Mesendoderm (in vitro differentiated cells): ENCODE measurements around the gene ALG1L2.
"Not testable (repeated sequence)": the region's sequence is repeated elsewhere in the genome, so short reads cannot be mapped to it uniquely, and the experiment has no call there.

ENCODE experiments used
- DNase-seq: peaks from one replicate; pipeline ENCODE4 v3.0.0; 2013
- H2AK5ac ChIP-seq: 2 replicates; pipeline ENCODE4 v1.6.1; 2013; ENCODE audit warnings: low read length, inconsistent platforms
- H2BK120ac ChIP-seq: 2 replicates; pipeline ENCODE4 v1.6.1; 2013; ENCODE audit warnings: low read depth, mild to moderate bottlenecking, low read length, moderate library complexity, mixed read lengths
- H2BK15ac ChIP-seq: replicated peaks from 2 replicates; pipeline ENCODE4 v1.6.1; 2013; ENCODE audit warnings: low read depth, mild to moderate bottlenecking, moderate library complexity
- H2BK5ac ChIP-seq: 2 replicates; pipeline ENCODE4 v1.6.1; 2013; ENCODE audit warnings: low read length, inconsistent platforms
- H3K18ac ChIP-seq: 2 replicates; pipeline ENCODE4 v1.6.1; 2013; ENCODE audit warnings: mild to moderate bottlenecking, low read length, mixed read lengths
- H3K23ac ChIP-seq: one replicate; pipeline ENCODE4 v1.6.1; 2013; ENCODE audit warnings: low read length
- H3K27ac ChIP-seq: 2 replicates; pipeline ENCODE4 v1.5.1; 2013; ENCODE audit warnings: low read depth, mild to moderate bottlenecking, inconsistent platforms, low read length, moderate library complexity
- H3K27me3 ChIP-seq: 2 replicates; pipeline ENCODE4 v1.6.1; 2013; ENCODE audit warnings: low read length, control low read depth, mild to moderate bottlenecking, inconsistent platforms; ENCODE audit not compliant: insufficient read depth, poor library complexity
- H3K36me3 ChIP-seq: 2 replicates; pipeline ENCODE4 v1.6.1; 2013; ENCODE audit warnings: low read length, inconsistent platforms; ENCODE audit not compliant: control insufficient read depth, insufficient read depth
- H3K4ac ChIP-seq: one replicate; pipeline ENCODE4 v1.6.1; 2013; ENCODE audit warnings: low read depth, mild to moderate bottlenecking, low read length, moderate library complexity
- H3K4me1 ChIP-seq: 2 replicates; pipeline ENCODE4 v1.6.1; 2013; ENCODE audit warnings: low read depth, low read length, inconsistent platforms; ENCODE audit not compliant: control insufficient read depth
- H3K4me2 ChIP-seq: 2 replicates; pipeline ENCODE4 v1.6.1; 2013; ENCODE audit warnings: low read length
- H3K4me3 ChIP-seq: 2 replicates; pipeline ENCODE4 v1.5.1; 2013; ENCODE audit warnings: mild to moderate bottlenecking, low read length
- H3K56ac ChIP-seq: one replicate; pipeline ENCODE4 v1.6.1; 2013; ENCODE audit warnings: low read length
- H3K79me1 ChIP-seq: 2 replicates; pipeline ENCODE4 v1.6.1; 2013; ENCODE audit warnings: low read length, inconsistent platforms
- H3K79me2 ChIP-seq: 2 replicates; pipeline ENCODE4 v1.6.1; 2013; ENCODE audit warnings: mild to moderate bottlenecking, low read length; ENCODE audit not compliant: control insufficient read depth, insufficient read depth
- H3K9ac ChIP-seq: 2 replicates; pipeline ENCODE4 v1.6.1; 2013; ENCODE audit warnings: low read length, inconsistent platforms
- H4K5ac ChIP-seq: one replicate; pipeline ENCODE4 v1.6.1; 2013; ENCODE audit warnings: low read length
- H4K8ac ChIP-seq: one replicate; pipeline ENCODE4 v1.6.1; 2013; ENCODE audit warnings: low read depth, mild to moderate bottlenecking, control low read depth, low read length, moderate library complexity
- WGBS: extraction: QIAGEN DNeasy Blood & Tissue Kit; methylation state at CpG from one replicate; pipeline ENCODE4 v1.1.7; 2013; ENCODE audit warnings: low lambda C conversion rate, missing lambda C conversion rate; ENCODE audit not compliant: insufficient coverage; ENCODE audit errors: extremely low coverage; 5-methylcytosine and 5-hydroxymethylcytosine counted together

Gene ALG1L2

GRCh38 chr3:130088061-130088460 lies 6.4 kb downstream of the ALG1L2 start:
- no peak overlapping the region for H3K9ac ChIP-seq
- H3K18ac ChIP-seq: no peak overlapping the region
- no peak overlapping the region for H2AK5ac ChIP-seq
- H4K8ac ChIP-seq: no peak overlapping the region
- H3K79me1 ChIP-seq: no peaks in the 10 kb centered on the region
- H2BK5ac ChIP-seq: no peak overlapping the region
- no peak overlapping the region for H3K4me3 ChIP-seq
- H3K4ac ChIP-seq: no peak overlapping the region
- DNase-seq: no peak
- H4K5ac ChIP-seq: no peak overlapping the region
- no peaks in the 10 kb centered on the region for H3K79me2 ChIP-seq
- no peak overlapping the region for H3K56ac ChIP-seq
- no peak overlapping the region for H3K23ac ChIP-seq
- no peaks in the 10 kb centered on the region for H3K27me3 ChIP-seq
- no peaks in the 10 kb centered on the region for H3K36me3 ChIP-seq
- H2BK120ac ChIP-seq: no peak overlapping the region
- no peak overlapping the region for H2BK15ac ChIP-seq
- WGBS: no CpG with 5 or more reads among the region's 4 CpGs
- H3K27ac ChIP-seq: no peak overlapping the region
- H3K4me2 ChIP-seq: no peak overlapping the region
- no peaks in the 10 kb centered on the region for H3K4me1 ChIP-seq

GRCh38 chr3:130090681-130091080 lies 9.1 kb downstream of the ALG1L2 start:
- not testable (repeated sequence) for H4K8ac ChIP-seq, H3K18ac ChIP-seq, H3K4ac ChIP-seq, H2AK5ac ChIP-seq, H3K27me3 ChIP-seq, H3K4me1 ChIP-seq, H3K79me2 ChIP-seq, H3K4me3 ChIP-seq, H4K5ac ChIP-seq, H3K23ac ChIP-seq, H2BK120ac ChIP-seq, H2BK15ac ChIP-seq, H3K4me2 ChIP-seq, H3K36me3 ChIP-seq, H3K79me1 ChIP-seq, H3K56ac ChIP-seq, H3K9ac ChIP-seq, H3K27ac ChIP-seq, H2BK5ac ChIP-seq
- DNase-seq: peak; percentile 45
- no CpG with 5 or more reads among the region's 3 CpGs for WGBS

GRCh38 chr3:130091958-130092357 lies 10.3 kb downstream of the ALG1L2 start:
- DNase-seq: no peak
- no peak overlapping the region for H2BK15ac ChIP-seq
- no CpG with 5 or more reads among the region's 14 CpGs for WGBS
- no peak overlapping the region for H3K4me2 ChIP-seq
- no peaks in the 10 kb centered on the region for H3K79me1 ChIP-seq
- no peak overlapping the region for H3K4me3 ChIP-seq
- H3K56ac ChIP-seq: no peak overlapping the region
- no peaks in the 10 kb centered on the region for H3K4me1 ChIP-seq
- H3K79me2 ChIP-seq: no peaks in the 10 kb centered on the region
- no peaks in the 10 kb centered on the region for H3K27me3 ChIP-seq
- no peak overlapping the region for H2AK5ac ChIP-seq
- no peak overlapping the region for H3K23ac ChIP-seq
- H3K4ac ChIP-seq: no peak overlapping the region
- no peak overlapping the region for H2BK120ac ChIP-seq
- no peak overlapping the region for H3K18ac ChIP-seq
- no peak overlapping the region for H3K27ac ChIP-seq
- H2BK5ac ChIP-seq: no peak overlapping the region
- H4K5ac ChIP-seq: no peak overlapping the region
- no peaks in the 10 kb centered on the region for H3K36me3 ChIP-seq
- no peak overlapping the region for H4K8ac ChIP-seq
- no peak overlapping the region for H3K9ac ChIP-seq

- Histone ChIP-seq H2BK120ac (no peak overlapping the region), H3K56ac (no peak overlapping the region), H2AK5ac (no peak overlapping the region), H4K8ac (no peak overlapping the region), H3K36me3 (no peaks in the 10 kb centered on the region), H3K79me2 (no peaks in the 10 kb centered on the region), H3K27me3 (no peaks in the 10 kb centered on the region), H3K9ac (no peak overlapping the region), H3K4me2 (no peak overlapping the region), H3K79me1 (no peaks in the 10 kb centered on the region), H3K4me1 (no peaks in the 10 kb centered on the region), H2BK15ac (no peak overlapping the region), H4K5ac (no peak overlapping the region), H2BK5ac (no peak overlapping the region), H3K18ac (no peak overlapping the region), H3K4me3 (no peak overlapping the region), H3K27ac (no peak overlapping the region), H3K23ac (no peak overlapping the region), H3K4ac (peak overlapping the region; percentile 40)
- peak; percentile 49 for DNase-seq
- no CpG with 5 or more reads among the region's 16 CpGs for WGBS
Observed at GRCh38 chr3:130093741-130094391, 12.2 kb downstream of the ALG1L2 start.

GRCh38 chr3:130094491-130094941 lies 12.9 kb downstream of the ALG1L2 start:
- not testable (repeated sequence) for H3K27ac ChIP-seq, H4K8ac ChIP-seq, H3K4me3 ChIP-seq, H3K4me2 ChIP-seq, H3K18ac ChIP-seq, H3K27me3 ChIP-seq, H3K36me3 ChIP-seq, H2BK15ac ChIP-seq, H3K79me1 ChIP-seq, H3K9ac ChIP-seq, H3K23ac ChIP-seq, H2BK5ac ChIP-seq, H2AK5ac ChIP-seq, H2BK120ac ChIP-seq, H3K4ac ChIP-seq, H4K5ac ChIP-seq, H3K79me2 ChIP-seq, H3K4me1 ChIP-seq
- peak; percentile 16 for DNase-seq
- peak overlapping the region; percentile 6 for H3K56ac ChIP-seq
- no CpG with 5 or more reads among the region's 11 CpGs for WGBS

GRCh38 chr3:130095858-130096257 lies 14.2 kb downstream of the ALG1L2 start:
- H2BK15ac ChIP-seq: not testable (repeated sequence)

More at GRCh38 chr3:130095858-130096257, 14.2 kb downstream of the ALG1L2 start:
- not testable (repeated sequence) for H3K4me1 ChIP-seq, H2BK120ac ChIP-seq, H3K18ac ChIP-seq, H3K9ac ChIP-seq, H3K4me2 ChIP-seq, H2AK5ac ChIP-seq, H3K79me2 ChIP-seq, H2BK5ac ChIP-seq, H4K5ac ChIP-seq, H3K56ac ChIP-seq, H3K23ac ChIP-seq, H3K27ac ChIP-seq, H3K79me1 ChIP-seq, DNase-seq, H3K4ac ChIP-seq, H3K4me3 ChIP-seq, H4K8ac ChIP-seq, H3K27me3 ChIP-seq, H3K36me3 ChIP-seq
- no CpG with 5 or more reads among the region's 11 CpGs for WGBS
